H9 (cell line): ENCODE measurements around the gene TRPC4AP. TPM values are rescaled to one million over a fixed set of nuclear protein-coding genes. Genes with fewer than 3 reads are reported as not detected.
A peak's percentile ranks its signal among the peaks of the same experiment; 100 is the strongest.

Experiments used
- DNase-seq: peaks from one replicate; pipeline ENCODE4 v3.0.0-alpha.2; 2017
- H2AFZ ChIP-seq: one replicate; pipeline ENCODE4 v1.6.1; 2013; ENCODE audit warnings: mild to moderate bottlenecking, low read length, control low read depth, moderate library complexity
- H2AK5ac ChIP-seq: 2 replicates; pipeline ENCODE4 v1.6.1; 2013; ENCODE audit warnings: low read length, control low read depth, mixed read lengths; ENCODE audit not compliant: insufficient read length
- H2BK120ac ChIP-seq: one replicate; pipeline ENCODE4 v1.6.1; 2013; ENCODE audit warnings: low read depth, mild to moderate bottlenecking, low read length, control low read depth, inconsistent platforms; ENCODE audit not compliant: poor library complexity, severe bottlenecking
- H2BK12ac ChIP-seq: 2 replicates; pipeline ENCODE4 v1.6.1; 2013; ENCODE audit warnings: low read length, control low read depth, mixed read lengths, low read depth; ENCODE audit not compliant: insufficient read length
- H2BK15ac ChIP-seq: 2 replicates; pipeline ENCODE4 v1.6.1; 2013; ENCODE audit warnings: low read depth, low read length, control low read depth
- H2BK20ac ChIP-seq: one replicate; pipeline ENCODE4 v1.6.1; 2013; ENCODE audit warnings: low read depth, mild to moderate bottlenecking, low read length, control low read depth, inconsistent platforms; ENCODE audit not compliant: poor library complexity, severe bottlenecking
- H2BK5ac ChIP-seq: 2 replicates; pipeline ENCODE4 v1.6.1; 2013; ENCODE audit warnings: low read length, control low read depth, mixed read lengths; ENCODE audit not compliant: insufficient read length
- H3K14ac ChIP-seq: 2 replicates; pipeline ENCODE4 v1.6.1; 2013; ENCODE audit warnings: low read length, control low read depth; ENCODE audit not compliant: insufficient read depth
- H3K18ac ChIP-seq: 2 replicates; pipeline ENCODE4 v1.6.1; 2013; ENCODE audit warnings: low read depth, mild to moderate bottlenecking, mixed read lengths, low read length, control low read depth; ENCODE audit not compliant: insufficient read length
- H3K23ac ChIP-seq: 2 replicates; pipeline ENCODE4 v1.6.1; 2013; ENCODE audit warnings: low read length, control low read depth, mixed read lengths, low read depth; ENCODE audit not compliant: insufficient read length
- H3K23me2 ChIP-seq: 2 replicates; pipeline ENCODE4 v1.6.1; 2013; ENCODE audit warnings: low read depth, mild to moderate bottlenecking, mixed read lengths, low read length, control low read depth; ENCODE audit not compliant: insufficient read length, poor library complexity, severe bottlenecking
- H3K27ac ChIP-seq: 2 replicates; pipeline ENCODE4 v1.5.1; 2013; ENCODE audit warnings: low read length, control low read depth, mixed read lengths, low read depth; ENCODE audit not compliant: insufficient read length
- H3K27me3 ChIP-seq: 2 replicates; pipeline ENCODE4 v1.6.1; 2013; ENCODE audit warnings: low read length, control low read depth, inconsistent platforms; ENCODE audit not compliant: insufficient read depth
- H3K4ac ChIP-seq: 2 replicates; pipeline ENCODE4 v1.6.1; 2013; ENCODE audit warnings: low read depth, mild to moderate bottlenecking, control low read depth, inconsistent platforms, low read length, moderate library complexity
- H3K4me1 ChIP-seq: 2 replicates; pipeline ENCODE4 v1.6.1; 2013; ENCODE audit warnings: low read length, control low read depth, inconsistent platforms; ENCODE audit not compliant: insufficient read depth
- H3K4me2 ChIP-seq: 2 replicates; pipeline ENCODE4 v1.6.1; 2013; ENCODE audit warnings: low read length, control low read depth, mixed read lengths; ENCODE audit not compliant: insufficient read length, insufficient read depth
- H3K56ac ChIP-seq: 2 replicates; pipeline ENCODE4 v1.6.1; 2013; ENCODE audit warnings: low read depth, mild to moderate bottlenecking, mixed read lengths, low read length, control low read depth; ENCODE audit not compliant: insufficient read length
- H3K79me1 ChIP-seq: 2 replicates; pipeline ENCODE4 v1.6.1; 2013; ENCODE audit warnings: low read depth, mild to moderate bottlenecking, moderate library complexity, low read length, control low read depth, inconsistent platforms; ENCODE audit not compliant: insufficient read depth, poor library complexity, severe bottlenecking
- H3K79me2 ChIP-seq: 2 replicates; pipeline ENCODE4 v1.6.1; 2013; ENCODE audit warnings: low read length, control low read depth, inconsistent platforms; ENCODE audit not compliant: insufficient read depth
- H3K9ac ChIP-seq: 2 replicates; pipeline ENCODE4 v1.6.1; 2013; ENCODE audit warnings: low read length, control low read depth, mixed read lengths; ENCODE audit not compliant: insufficient read length; ENCODE audit errors: extremely low read depth
- H3K9me3 ChIP-seq: one replicate; pipeline ENCODE4 v1.6.1; 2013; ENCODE audit warnings: low read depth, low read length, inconsistent platforms; ENCODE audit not compliant: control insufficient read depth
- H3T11ph ChIP-seq: one replicate; pipeline ENCODE4 v1.6.1; 2013; ENCODE audit warnings: mild to moderate bottlenecking, low read length, control low read depth, inconsistent platforms
- H4K20me1 ChIP-seq: one replicate; pipeline ENCODE4 v1.6.1; 2013; ENCODE audit not compliant: control insufficient read depth, insufficient read length, insufficient read depth
- H4K5ac ChIP-seq: 2 replicates; pipeline ENCODE4 v1.6.1; 2013; ENCODE audit warnings: low read depth, mild to moderate bottlenecking, mixed read lengths, low read length, control low read depth; ENCODE audit not compliant: insufficient read length
- H4K8ac ChIP-seq: replicated peaks from 2 replicates; pipeline ENCODE4 v1.6.1; 2013; ENCODE audit warnings: low read length, control low read depth, mixed read lengths, low read depth; ENCODE audit not compliant: insufficient read length
- H4K91ac ChIP-seq: 2 replicates; pipeline ENCODE4 v1.6.1; 2013; ENCODE audit warnings: low read depth, mild to moderate bottlenecking, moderate library complexity, mixed read lengths, low read length, control low read depth; ENCODE audit not compliant: insufficient read length
- H3K27ac Mint-ChIP-seq, 3 experiments: 2 replicates in 2 of 3; 3 replicates in 1 of 3; pipeline ENCODE4 v1.8.0; 2020 to 2021; ENCODE audit warnings: mixed read lengths in 3 of 3, mild to moderate bottlenecking in 1 of 3, moderate library complexity in 1 of 3
- H3K27me3 Mint-ChIP-seq: 2 replicates; pipeline ENCODE4 v1.8.0; 2021; ENCODE audit warnings: low read depth, mild to moderate bottlenecking, moderate library complexity, mixed read lengths
- H3K36me3 Mint-ChIP-seq, 3 experiments: 2 replicates in 2 of 3; 3 replicates in 1 of 3; pipeline ENCODE4 v1.8.0; 2020 to 2021; ENCODE audit warnings: low read depth in 3 of 3, mixed read lengths in 3 of 3; ENCODE audit not compliant: insufficient read depth in 1 of 3
- H3K4me1 Mint-ChIP-seq, 2 experiments: 2 replicates each; pipeline ENCODE4 v1.8.0; 2020; ENCODE audit warnings: mixed read lengths in 2 of 2
- H3K4me3 Mint-ChIP-seq, 2 experiments: 2 replicates in 1 of 2; 3 replicates in 1 of 2; pipeline ENCODE4 v1.8.0; 2020 to 2021; ENCODE audit warnings: mild to moderate bottlenecking in 2 of 2, mixed read lengths in 2 of 2, moderate library complexity in 1 of 2
- H3K9me3 Mint-ChIP-seq, 2 experiments: 2 replicates in 1 of 2; 3 replicates in 1 of 2; pipeline ENCODE4 v1.8.0; 2020; ENCODE audit warnings: mild to moderate bottlenecking in 2 of 2, mixed read lengths in 2 of 2, moderate library complexity in 1 of 2
- WGBS: extraction: QIAGEN DNeasy Blood & Tissue Kit; methylation state at CpG from one replicate; pipeline ENCODE4 v1.1.7; 2013; ENCODE audit warnings: missing lambda C conversion rate, low lambda C conversion rate, mixed read lengths; ENCODE audit not compliant: insufficient read length; ENCODE audit errors: extremely low coverage; 5-methylcytosine and 5-hydroxymethylcytosine counted together
- total RNA-seq: library from RNA; stranded (reverse); gene quantifications from 2 replicates; pipeline ENCODE4 v1.2.1, GENCODE V29; 2021
- TF ChIP-seq, protein P1 (sequence below): fragments of 200-600 bp; sonication (generic); conservative IDR thresholded peaks from 3 replicates; pipeline ENCODE4 v1.8.0; 2021; ENCODE audit warnings: antibody characterized with exemption, mild to moderate bottlenecking

Gene TRPC4AP
- total RNA-seq, 1 experiment from 2014 or later: 93.9 TPM

- H3T11ph ChIP-seq: no peak overlapping the region
- H3K23ac ChIP-seq: no peak overlapping the region
- H2BK15ac ChIP-seq: no peak overlapping the region
- H4K8ac ChIP-seq: no peak overlapping the region
- H3K56ac ChIP-seq: no peak overlapping the region
- H3K4ac ChIP-seq: no peak overlapping the region
- peak overlapping the region in 1 of 3 experiments; percentile 44; a peak in 1 of 7 replicates for H3K27ac Mint-ChIP-seq
- H3K14ac ChIP-seq: no peak overlapping the region
- H4K91ac ChIP-seq: no peak overlapping the region
- no peaks in the 10 kb centered on the region for H3K9me3 ChIP-seq
- H4K5ac ChIP-seq: no peak overlapping the region
- no peak overlapping the region for H3K18ac ChIP-seq
- H2BK12ac ChIP-seq: no peak overlapping the region
- H2AK5ac ChIP-seq: no peak overlapping the region
- no peaks in the 10 kb centered on the region; the same call in 1 of the 2 replicates for H3K27me3 Mint-ChIP-seq
- no peaks in the 10 kb centered on the region for H3K79me2 ChIP-seq
- no peak overlapping the region for H3K27ac ChIP-seq
- H3K4me1 Mint-ChIP-seq: peaks cover 7 to 11% of the 10 kb centered on the region in 2 experiments
- H2AFZ ChIP-seq: no peak overlapping the region
- no peaks in the 10 kb centered on the region for H3K4me1 ChIP-seq
- no peak overlapping the region for H2BK5ac ChIP-seq
- DNase-seq: no peak
- no peak overlapping the region for H3K9ac ChIP-seq
- H3K36me3 Mint-ChIP-seq: peaks cover 23 to 85% (median 70%) of the 10 kb centered on the region in 3 experiments; a peak in 6 of 7 replicates
- H3K9me3 Mint-ChIP-seq: no peaks in the 10 kb centered on the region; a peak in 1 of 5 replicates
- no peak overlapping the region for H3K4me3 Mint-ChIP-seq
- no peak overlapping the region for H2BK20ac ChIP-seq
- H3K27me3 ChIP-seq: no peaks in the 10 kb centered on the region
- H4K20me1 ChIP-seq: no peaks in the 10 kb centered on the region
- no CpG with 5 or more reads among the region's 10 CpGs for WGBS
- TF ChIP-seq, protein P1, sequence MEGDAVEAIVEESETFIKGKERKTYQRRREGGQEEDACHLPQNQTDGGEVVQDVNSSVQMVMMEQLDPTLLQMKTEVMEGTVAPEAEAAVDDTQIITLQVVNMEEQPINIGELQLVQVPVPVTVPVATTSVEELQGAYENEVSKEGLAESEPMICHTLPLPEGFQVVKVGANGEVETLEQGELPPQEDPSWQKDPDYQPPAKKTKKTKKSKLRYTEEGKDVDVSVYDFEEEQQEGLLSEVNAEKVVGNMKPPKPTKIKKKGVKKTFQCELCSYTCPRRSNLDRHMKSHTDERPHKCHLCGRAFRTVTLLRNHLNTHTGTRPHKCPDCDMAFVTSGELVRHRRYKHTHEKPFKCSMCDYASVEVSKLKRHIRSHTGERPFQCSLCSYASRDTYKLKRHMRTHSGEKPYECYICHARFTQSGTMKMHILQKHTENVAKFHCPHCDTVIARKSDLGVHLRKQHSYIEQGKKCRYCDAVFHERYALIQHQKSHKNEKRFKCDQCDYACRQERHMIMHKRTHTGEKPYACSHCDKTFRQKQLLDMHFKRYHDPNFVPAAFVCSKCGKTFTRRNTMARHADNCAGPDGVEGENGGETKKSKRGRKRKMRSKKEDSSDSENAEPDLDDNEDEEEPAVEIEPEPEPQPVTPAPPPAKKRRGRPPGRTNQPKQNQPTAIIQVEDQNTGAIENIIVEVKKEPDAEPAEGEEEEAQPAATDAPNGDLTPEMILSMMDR: no peak
- H3K4me2 ChIP-seq: no peak overlapping the region
- H3K79me1 ChIP-seq: no peaks in the 10 kb centered on the region
- H2BK120ac ChIP-seq: no peak overlapping the region
- H3K23me2 ChIP-seq: no peaks in the 10 kb centered on the region
Observed at GRCh38 chr20:34999782-35000181, 92.8 kb downstream of the TRPC4AP start.
